IMR-90 (cell line): ENCODE results near the gene ZIC3. TPM values are rescaled to one million over a fixed set of nuclear protein-coding genes. Genes with fewer than 3 reads are reported as not detected.

Experiments
- ATAC-seq: fragments of 200-7000 bp; cut with Tn5 transposase; 2 replicates; pipeline ENCODE4 v1.9.1; 2020; ENCODE audit warnings: low read depth, mild to moderate bottlenecking, moderate library complexity
- BruUV-seq: library from RNA; stranded (reverse); fragments of 400-500 nt; replicated peaks from 2 replicates; lab custom pipeline; 2021; lab: Mats Ljungman, UMichigan
- CTCF ChIA-PET: fragments of 300-600 bp; formaldehyde crosslinking; extraction: SDS; loops from one replicate; lab custom pipeline; 2021; ENCODE audit warnings: antibody characterized with exemption; lab: Yijun Ruan, JAX
- POLR2A ChIA-PET: fragments of 300-600 bp; sonication (Branson Sonifier 250); formaldehyde crosslinking; loops from one replicate; lab custom pipeline; 2022; ENCODE audit warnings: antibody characterized with exemption; ENCODE audit not compliant: unreplicated experiment; lab: Charles Lee
- DNase-seq: peaks from one replicate; pipeline ENCODE4 v3.0.0; 2013
- H2AFZ ChIP-seq: replicated peaks from 2 replicates; pipeline ENCODE3; 2013; ENCODE audit warnings: low read length, mild to moderate bottlenecking; ENCODE audit not compliant: poor library complexity
- H2AK5ac ChIP-seq: 2 replicates; pipeline ENCODE4 v1.6.1; 2013; ENCODE audit warnings: low read depth, low read length, inconsistent platforms
- H2AK9ac ChIP-seq: replicated peaks from 2 replicates; pipeline ENCODE3; 2013; ENCODE audit warnings: mild to moderate bottlenecking, low read depth, low read length, moderate library complexity; ENCODE audit not compliant: poor library complexity
- H2BK120ac ChIP-seq: 2 replicates; pipeline ENCODE4 v1.6.1; 2013; ENCODE audit warnings: low read depth, low read length, inconsistent platforms
- H2BK15ac ChIP-seq: 3 replicates; pipeline ENCODE4 v1.6.1; 2013; ENCODE audit warnings: low read depth, low read length, inconsistent platforms
- H2BK20ac ChIP-seq: 2 replicates; pipeline ENCODE4 v1.6.1; 2013; ENCODE audit warnings: low read depth, mild to moderate bottlenecking, inconsistent platforms, low read length, moderate library complexity
- H2BK5ac ChIP-seq: 2 replicates; pipeline ENCODE4 v1.6.1; 2013; ENCODE audit warnings: mild to moderate bottlenecking, low read depth, low read length, inconsistent platforms; ENCODE audit not compliant: poor library complexity, severe bottlenecking
- H3K14ac ChIP-seq: replicated peaks from 2 replicates; pipeline ENCODE4 v1.6.1; 2013; ENCODE audit warnings: low read depth, low read length, inconsistent platforms
- H3K18ac ChIP-seq: 2 replicates; pipeline ENCODE4 v1.6.1; 2013; ENCODE audit warnings: low read depth, low read length, control low read depth
- H3K23ac ChIP-seq: 2 replicates; pipeline ENCODE4 v1.6.1; 2013; ENCODE audit warnings: low read depth, low read length, inconsistent platforms
- H3K27ac ChIP-seq: 2 replicates; pipeline ENCODE4 v1.5.1; 2013; ENCODE audit warnings: mild to moderate bottlenecking, control low read depth, low read length; ENCODE audit not compliant: insufficient read depth
- H3K27me3 ChIP-seq: 2 replicates; pipeline ENCODE4 v1.6.1; 2013; ENCODE audit warnings: low read length; ENCODE audit not compliant: control insufficient read depth, insufficient read depth
- H3K36me3 ChIP-seq: 2 replicates; pipeline ENCODE4 v1.6.1; 2013; ENCODE audit warnings: low read length, mixed read lengths; ENCODE audit not compliant: control insufficient read depth, insufficient read depth
- H3K4ac ChIP-seq: 2 replicates; pipeline ENCODE4 v1.6.1; 2013; ENCODE audit warnings: low read depth, low read length, inconsistent platforms
- H3K4me1 ChIP-seq: 2 replicates; pipeline ENCODE4 v1.6.1; 2013; ENCODE audit warnings: low read length, mixed read lengths; ENCODE audit not compliant: control insufficient read depth, insufficient read depth
- H3K4me2 ChIP-seq: 2 replicates; pipeline ENCODE4 v1.6.1; 2013; ENCODE audit warnings: low read depth, mild to moderate bottlenecking, control low read depth, low read length, moderate library complexity
- H3K4me3 ChIP-seq: 2 replicates; pipeline ENCODE4 v1.5.1; 2013; ENCODE audit warnings: low read depth, mild to moderate bottlenecking, control low read depth, low read length, moderate library complexity; ENCODE audit not compliant: insufficient read depth
- H3K56ac ChIP-seq: 2 replicates; pipeline ENCODE4 v1.6.1; 2013; ENCODE audit warnings: low read length, inconsistent platforms; ENCODE audit not compliant: insufficient read depth; ENCODE audit errors: extremely low read depth
- H3K79me1 ChIP-seq, 2 experiments: 2 replicates each; pipeline ENCODE4 v1.6.1; 2013; ENCODE audit warnings: low read length in 2 of 2, inconsistent platforms in 1 of 2, low read depth in 1 of 2
- H3K9ac ChIP-seq: 2 replicates; pipeline ENCODE4 v1.6.1; 2013; ENCODE audit warnings: low read depth, low read length, control low read depth
- H3K9me1 ChIP-seq: 2 replicates; pipeline ENCODE4 v1.6.1; 2013; ENCODE audit warnings: low read length, inconsistent platforms; ENCODE audit not compliant: insufficient read depth
- H3K9me3 ChIP-seq: 2 replicates; pipeline ENCODE4 v1.6.1; 2013; ENCODE audit warnings: low read length; ENCODE audit not compliant: control insufficient read depth, insufficient read depth
- H4K20me1 ChIP-seq: 2 replicates; pipeline ENCODE4 v1.6.1; 2013; ENCODE audit warnings: low read length, inconsistent platforms; ENCODE audit not compliant: insufficient read depth
- H4K5ac ChIP-seq: 2 replicates; pipeline ENCODE4 v1.6.1; 2013; ENCODE audit warnings: mild to moderate bottlenecking, low read depth, low read length, control low read depth
- H4K8ac ChIP-seq, 2 experiments: 2 replicates each; pipeline ENCODE4 v1.6.1; 2013; ENCODE audit warnings: low read depth in 2 of 2, low read length in 2 of 2, control low read depth in 1 of 2, inconsistent platforms in 1 of 2
- H4K91ac ChIP-seq: 2 replicates; pipeline ENCODE4 v1.6.1; 2013; ENCODE audit warnings: low read depth, low read length, inconsistent platforms; ENCODE audit not compliant: insufficient read depth
- CEBPB ChIP-seq: IDR thresholded peaks from 2 replicates; pipeline ENCODE4 v1.6.1; 2012; ENCODE audit warnings: low read depth, low read length, improper control_type of control experiment
- FOS ChIP-seq: fragments of 150-350 bp; IDR thresholded peaks from 2 replicates; pipeline ENCODE4 v1.6.1; 2016; ENCODE audit warnings: low read depth, low read length
- POLR2A ChIP-seq: IDR thresholded peaks from 2 replicates; pipeline ENCODE4 v1.6.1; 2012; ENCODE audit warnings: mild to moderate bottlenecking, low read depth, low read length
- RAD21 ChIP-seq: IDR thresholded peaks from 2 replicates; pipeline ENCODE4 v1.6.1; 2012; ENCODE audit warnings: low read length, improper control_type of control experiment
- WGBS, 2 experiments: methylation state at CpG; one replicate each; pipeline versions ENCODE4 v1.1.5 to v1.1.7; 2013; ENCODE audit warnings: missing lambda C conversion rate in 2 of 2; ENCODE audit not compliant: insufficient read length in 1 of 2; ENCODE audit errors: extremely low coverage in 2 of 2; 5-methylcytosine and 5-hydroxymethylcytosine counted together
- dilution Hi-C: fragments of 300-500 bp; cut with HindIII; formaldehyde crosslinking; loops from one replicate; pipeline ENCODE4 v1.14.3; 2018; ENCODE audit warnings: low sequenced_read_pairs; ENCODE audit not compliant: unreplicated experiment
- in situ Hi-C: fragments of 300-500 bp; cut with MboI; formaldehyde crosslinking; loops from 3 replicates; pipeline ENCODE4 v1.14.3; 2019; ENCODE audit warnings: low sequenced_read_pairs, inconsistent platforms, mixed read lengths
- intact Hi-C: fragments of 100-400 bp; cut with micrococcal nuclease; formaldehyde crosslinking; loops from 2 replicates; pipeline ENCODE4 v1.10.0; 2022
- polyA plus RNA-seq, 3 experiments: library from polyadenylated mRNA; depleted of rRNA; stranded (reverse); fragments of >200 nt; gene quantifications; 2 replicates each; pipeline ENCODE4 v1.2.3, GENCODE V29; 2012; ENCODE audit warnings: low replicate concordance in 1 of 3
- total RNA-seq: library from RNA; depleted of rRNA; stranded (reverse); fragments of >200 nt; gene quantifications from 2 replicates; pipeline ENCODE4 v1.2.3, GENCODE V29; 2012

ZIC3 gene
- total and polyA plus RNA-seq, 2 of the 4 experiments (the other 2 are of a cell fraction) = not detected

DNA sequence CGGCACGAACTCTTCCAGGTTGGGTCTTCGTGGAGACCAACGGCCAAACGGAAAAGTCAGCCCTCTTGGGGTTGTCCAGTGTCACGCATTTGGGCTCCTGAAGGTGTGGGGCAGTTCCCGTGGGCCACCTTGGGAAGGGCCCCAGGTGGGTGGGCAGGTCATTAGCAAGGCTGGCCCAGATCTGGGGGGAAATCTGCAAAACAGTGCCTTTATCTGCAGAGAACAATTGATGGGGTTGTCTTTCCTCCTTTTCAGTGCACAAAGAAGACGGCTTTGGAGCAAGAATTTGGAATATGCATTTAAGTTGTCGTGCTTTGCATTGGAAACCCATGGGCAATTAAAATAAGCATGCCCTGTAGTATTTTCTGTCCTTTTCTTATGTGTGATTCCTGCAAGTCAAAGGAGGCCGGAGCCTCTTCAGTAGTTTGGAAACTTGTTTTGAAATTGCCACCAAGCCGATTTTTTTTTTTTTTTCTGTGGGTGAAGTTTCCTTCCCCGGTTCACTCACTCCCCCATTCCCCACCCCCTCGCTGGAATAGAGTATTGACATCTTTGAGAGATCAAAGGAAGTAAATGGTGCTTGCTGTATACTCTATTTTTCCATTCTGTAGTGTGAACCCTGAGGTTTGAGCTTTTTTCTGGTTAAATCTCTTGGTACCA, 9.8 kb downstream of the ZIC3 start:
- ATAC-seq (no peak), DNase-seq (no peak)
- intact Hi-C loops = no loop called here
- Histone ChIP-seq H3K36me3 (no peaks in the 10 kb centered on the region), H3K27me3 (peaks cover 2% of the 10 kb centered on the region; the same call in 1 of the 2 replicates), H2BK20ac (no peak overlapping the region), H3K9me3 (no peaks in the 10 kb centered on the region), H3K4me1 (no peaks in the 10 kb centered on the region), H3K79me1 (no peaks in the 10 kb centered on the region), H3K27ac (no peak overlapping the region), H4K5ac (no peak overlapping the region), H3K18ac (no peak overlapping the region), H3K4me2 (no peak overlapping the region), H3K9ac (no peak overlapping the region), H3K56ac (no peak overlapping the region), H2AK5ac (no peak overlapping the region), H4K91ac (no peak overlapping the region), H3K4me3 (no peak overlapping the region), H2BK5ac (no peak overlapping the region), H2AFZ (no peak overlapping the region), H4K8ac (no peak overlapping the region), H3K9me1 (no peaks in the 10 kb centered on the region), H4K20me1 (no peaks in the 10 kb centered on the region), H3K23ac (no peak overlapping the region), H3K4ac (no peak overlapping the region), H2BK120ac (no peak overlapping the region), H3K14ac (no peak overlapping the region), H2AK9ac (no peak overlapping the region), H2BK15ac (no peak overlapping the region)
- TF ChIP-seq POLR2A (no peak), CEBPB (no peak), RAD21 (no peak), FOS (no peak)
- no TSS peak for BruUV-seq
- POLR2A ChIA-PET = no interaction called here
- CTCF ChIA-PET = no interaction called here
- in situ Hi-C loops = no loop called here
- no CpG with 5 or more reads among the region's 13 CpGs for WGBS, 2 experiments
- dilution Hi-C loops = no loop called here
